ENCODE measurements around the gene ADAMTS17.
"Not testable (repeated sequence)": the region's sequence is repeated elsewhere in the genome, so short reads cannot be mapped to it uniquely, and the experiment has no call there.

Gene ADAMTS17

GRCh38 chr15:100100926-100101325, 240.8 kb downstream of the ADAMTS17 start:
- no peak for DNase-seq

- DNase-seq, result no peak
Observed at GRCh38 chr15:100099976-100100375, 241.8 kb downstream of the ADAMTS17 start.

GRCh38 chr15:100098705-100099104, 243.1 kb downstream of the ADAMTS17 start:
- DNase-seq, result no peak

GRCh38 chr15:100097342-100098127, 244.2 kb downstream of the ADAMTS17 start:
- no peak for DNase-seq

GRCh38 chr15:100096700-100097099, 245.1 kb downstream of the ADAMTS17 start:
- DNase-seq, result no peak

- no peak for DNase-seq
Observed at GRCh38 chr15:100096248-100096600, 245.6 kb downstream of the ADAMTS17 start.

GRCh38 chr15:100095541-100096247, 246.1 kb downstream of the ADAMTS17 start:
- no peak for DNase-seq

GRCh38 chr15:100094127-100094510, 247.7 kb downstream of the ADAMTS17 start:
- no peak for DNase-seq

- no peak for DNase-seq
Observed at GRCh38 chr15:100093211-100094126, 248.3 kb downstream of the ADAMTS17 start.

GRCh38 chr15:100092034-100092433, 249.7 kb downstream of the ADAMTS17 start:
- no peak for DNase-seq

- DNase-seq, result no peak
Observed at GRCh38 chr15:100090411-100090810, 251.4 kb downstream of the ADAMTS17 start.

GRCh38 chr15:100084042-100084821, 257.5 kb downstream of the ADAMTS17 start:
- DNase-seq, result not testable (repeated sequence)

GRCh38 chr15:100083572-100083971, 258.2 kb downstream of the ADAMTS17 start:
- no peak for DNase-seq

GRCh38 chr15:100082761-100083402, 258.9 kb downstream of the ADAMTS17 start:
- DNase-seq, result no peak

GRCh38 chr15:100081454-100081853, 260.3 kb downstream of the ADAMTS17 start:
- DNase-seq, result no peak

- no peak for DNase-seq
Observed at GRCh38 chr15:100078511-100079220, 263.1 kb downstream of the ADAMTS17 start.

- DNase-seq, result no peak
Observed at GRCh38 chr15:100075229-100075628, 266.5 kb downstream of the ADAMTS17 start.

GRCh38 chr15:100073982-100074381, 267.8 kb downstream of the ADAMTS17 start:
- DNase-seq, result no peak

- DNase-seq, result not testable (repeated sequence)
Observed at GRCh38 chr15:100066521-100067280, 275.1 kb downstream of the ADAMTS17 start.

- DNase-seq, result no peak
Observed at GRCh38 chr15:100061944-100062343, 279.8 kb downstream of the ADAMTS17 start.
